Osteoblast (primary cell): ENCODE results near the gene ENTPD7. TPM values are rescaled to one million over a fixed set of nuclear protein-coding genes. Genes with fewer than 3 reads are reported as not detected.
"Not testable (repeated sequence)": the region's sequence is repeated elsewhere in the genome, so short reads cannot be mapped to it uniquely, and the experiment has no call there.

Experiments used
- DNase-seq: peaks from one replicate; pipeline ENCODE4 v3.0.0; 2011; ENCODE audit warnings: low spot score, mixed read lengths; ENCODE audit not compliant: insufficient read length; ENCODE audit errors: missing footprints
- H2AFZ ChIP-seq: 2 replicates; pipeline ENCODE4 v1.6.0; 2011; ENCODE audit warnings: mild to moderate bottlenecking, low read length
- H3K27ac ChIP-seq: 2 replicates; pipeline ENCODE4 v1.5.1; 2011; ENCODE audit warnings: mild to moderate bottlenecking, low read depth, low read length, moderate library complexity
- H3K27me3 ChIP-seq: 2 replicates; pipeline ENCODE4 v1.6.0; 2012; ENCODE audit warnings: mild to moderate bottlenecking, control low read depth, inconsistent platforms, low read length, moderate library complexity; ENCODE audit not compliant: insufficient read depth
- H3K36me3 ChIP-seq: 2 replicates; pipeline ENCODE4 v1.5.1; 2011; ENCODE audit warnings: mild to moderate bottlenecking, low read length, control low read depth, moderate library complexity; ENCODE audit not compliant: insufficient read depth
- H3K4me1 ChIP-seq: 2 replicates; pipeline ENCODE4 v1.5.1; 2011; ENCODE audit warnings: mild to moderate bottlenecking, low read length, control low read depth, moderate library complexity; ENCODE audit not compliant: insufficient read depth
- H3K4me2 ChIP-seq: 2 replicates; pipeline ENCODE4 v1.6.0; 2011; ENCODE audit warnings: mild to moderate bottlenecking, low read length; ENCODE audit not compliant: insufficient read depth
- H3K4me3 ChIP-seq: fragments of 200-600 bp; sonication (generic); 3 replicates; pipeline ENCODE4 v1.5.1; 2012; ENCODE audit warnings: mild to moderate bottlenecking, low read length, inconsistent platforms; ENCODE audit not compliant: insufficient read depth
- H3K79me2 ChIP-seq: 2 replicates; pipeline ENCODE4 v1.6.0; 2012; ENCODE audit warnings: mild to moderate bottlenecking, low read length, control low read depth, inconsistent platforms; ENCODE audit not compliant: insufficient read depth
- H3K9me3 ChIP-seq: 2 replicates; pipeline ENCODE4 v1.5.1; 2011; ENCODE audit warnings: low read depth, low read length, control low read depth
- H4K20me1 ChIP-seq: 2 replicates; pipeline ENCODE4 v1.6.0; 2012; ENCODE audit warnings: mild to moderate bottlenecking, low read length, control low read depth; ENCODE audit not compliant: insufficient read depth
- total RNA-seq: library from RNA; depleted of rRNA; stranded (reverse); fragments of >200 nt; gene quantifications from 2 replicates; pipeline ENCODE4 v1.2.3, GENCODE V29; 2012
- TF ChIP-seq, protein P1 (sequence below): IDR thresholded peaks from 2 replicates; pipeline ENCODE4 v1.5.1; 2011; ENCODE audit warnings: mild to moderate bottlenecking, low read depth, low read length, moderate library complexity; ENCODE audit errors: extremely low read depth

ENTPD7 gene
- total RNA-seq, 1 donor, result 35.5 TPM

DNA sequence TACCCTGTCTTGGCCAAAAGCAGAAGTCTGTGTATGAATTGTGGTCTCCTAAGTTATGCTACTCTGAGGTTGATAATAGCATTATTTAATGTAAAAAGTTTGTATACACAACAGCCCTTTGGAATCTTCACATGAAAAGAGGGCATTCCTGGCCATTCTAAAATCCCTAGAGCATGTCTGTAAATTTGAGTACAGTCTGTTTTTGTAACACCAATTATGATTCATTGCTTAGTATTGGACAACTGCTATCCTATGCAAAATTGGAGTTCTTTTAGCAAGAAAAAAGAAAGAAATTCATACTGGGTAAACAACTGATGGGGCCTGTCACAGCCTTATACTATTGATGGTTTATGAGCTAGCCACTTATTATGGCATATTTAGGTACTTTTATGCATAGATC lies 82.9 kb downstream of the ENTPD7 start:
- no peak overlapping the region for H3K4me3 ChIP-seq
- peaks cover 28% of the 10 kb centered on the region for H3K4me1 ChIP-seq
- no peaks in the 10 kb centered on the region for H3K79me2 ChIP-seq
- H3K27me3 ChIP-seq, result no peaks in the 10 kb centered on the region
- peak overlapping the region; percentile 81 for H3K27ac ChIP-seq
- no peaks in the 10 kb centered on the region for H3K9me3 ChIP-seq
- TF ChIP-seq, protein P1, sequence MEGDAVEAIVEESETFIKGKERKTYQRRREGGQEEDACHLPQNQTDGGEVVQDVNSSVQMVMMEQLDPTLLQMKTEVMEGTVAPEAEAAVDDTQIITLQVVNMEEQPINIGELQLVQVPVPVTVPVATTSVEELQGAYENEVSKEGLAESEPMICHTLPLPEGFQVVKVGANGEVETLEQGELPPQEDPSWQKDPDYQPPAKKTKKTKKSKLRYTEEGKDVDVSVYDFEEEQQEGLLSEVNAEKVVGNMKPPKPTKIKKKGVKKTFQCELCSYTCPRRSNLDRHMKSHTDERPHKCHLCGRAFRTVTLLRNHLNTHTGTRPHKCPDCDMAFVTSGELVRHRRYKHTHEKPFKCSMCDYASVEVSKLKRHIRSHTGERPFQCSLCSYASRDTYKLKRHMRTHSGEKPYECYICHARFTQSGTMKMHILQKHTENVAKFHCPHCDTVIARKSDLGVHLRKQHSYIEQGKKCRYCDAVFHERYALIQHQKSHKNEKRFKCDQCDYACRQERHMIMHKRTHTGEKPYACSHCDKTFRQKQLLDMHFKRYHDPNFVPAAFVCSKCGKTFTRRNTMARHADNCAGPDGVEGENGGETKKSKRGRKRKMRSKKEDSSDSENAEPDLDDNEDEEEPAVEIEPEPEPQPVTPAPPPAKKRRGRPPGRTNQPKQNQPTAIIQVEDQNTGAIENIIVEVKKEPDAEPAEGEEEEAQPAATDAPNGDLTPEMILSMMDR, result no peak
- H3K36me3 ChIP-seq, result peaks cover 64% of the 10 kb centered on the region
- no peak for DNase-seq
- peak overlapping the region; percentile 61 for H3K4me2 ChIP-seq
- H4K20me1 ChIP-seq, result no peaks in the 10 kb centered on the region
- no peak overlapping the region for H2AFZ ChIP-seq

DNA sequence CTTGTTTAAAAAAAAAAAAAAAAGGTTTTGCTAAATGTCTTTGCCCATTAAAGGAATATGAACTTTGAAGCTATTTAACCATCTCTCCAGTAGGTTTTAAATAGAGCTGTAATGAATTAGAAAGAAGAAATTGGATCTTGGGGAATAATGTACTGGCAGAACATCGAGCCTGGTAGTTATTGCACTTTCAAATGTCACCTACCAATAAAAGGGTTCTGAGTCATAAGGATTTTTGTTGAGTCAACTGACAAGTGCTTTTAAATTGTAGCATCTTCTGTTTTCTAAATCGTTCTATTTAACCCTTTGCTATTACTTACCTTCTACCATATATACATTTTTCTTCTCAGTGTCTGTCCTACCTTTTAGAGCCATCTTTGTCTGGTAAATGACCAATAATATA lies 83.4 kb downstream of the ENTPD7 start:
- H4K20me1 ChIP-seq, result no peaks in the 10 kb centered on the region
- H3K9me3 ChIP-seq, result no peaks in the 10 kb centered on the region
- H3K4me2 ChIP-seq, result peak overlapping the region; percentile 61
- peaks cover 64% of the 10 kb centered on the region for H3K36me3 ChIP-seq
- H3K4me3 ChIP-seq, result no peak overlapping the region
- no peak overlapping the region for H2AFZ ChIP-seq
- TF ChIP-seq, protein P1, result no peak
- H3K4me1 ChIP-seq, result peaks cover 28% of the 10 kb centered on the region
- H3K79me2 ChIP-seq, result no peaks in the 10 kb centered on the region
- H3K27me3 ChIP-seq, result no peaks in the 10 kb centered on the region
- H3K27ac ChIP-seq, result peak overlapping the region; percentile 81
- DNase-seq, result no peak

DNA sequence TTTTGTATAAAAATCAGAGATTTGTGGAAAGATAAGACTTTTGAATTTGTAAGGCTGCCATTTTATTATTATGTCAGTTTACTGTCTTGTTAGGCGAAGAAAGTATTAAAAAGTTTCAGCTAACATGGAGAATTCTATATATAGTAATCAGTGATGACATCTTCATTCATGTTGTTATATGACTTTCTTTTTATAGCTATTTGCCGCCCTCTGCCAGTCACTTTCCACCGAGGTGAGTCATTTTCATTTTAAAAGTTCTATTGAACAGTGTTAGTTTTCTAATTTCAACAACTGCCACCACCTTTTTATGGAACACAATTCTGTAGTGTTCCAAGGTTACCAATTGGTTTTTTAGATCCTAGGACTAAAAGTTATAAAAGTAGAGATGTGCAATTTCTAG lies 84.5 kb downstream of the ENTPD7 start:
- TF ChIP-seq, protein P1, result peak; percentile 8
- peak; percentile 73 for DNase-seq
- Histone ChIP-seq H3K4me3 (no peak overlapping the region), H3K9me3 (no peaks in the 10 kb centered on the region), H3K36me3 (peaks cover 63% of the 10 kb centered on the region), H3K4me2 (no peak overlapping the region), H3K27me3 (no peaks in the 10 kb centered on the region), H4K20me1 (no peaks in the 10 kb centered on the region), H3K27ac (peak overlapping the region; percentile 81), H3K4me1 (peaks cover 28% of the 10 kb centered on the region), H3K79me2 (no peaks in the 10 kb centered on the region), H2AFZ (no peak overlapping the region)

DNA sequence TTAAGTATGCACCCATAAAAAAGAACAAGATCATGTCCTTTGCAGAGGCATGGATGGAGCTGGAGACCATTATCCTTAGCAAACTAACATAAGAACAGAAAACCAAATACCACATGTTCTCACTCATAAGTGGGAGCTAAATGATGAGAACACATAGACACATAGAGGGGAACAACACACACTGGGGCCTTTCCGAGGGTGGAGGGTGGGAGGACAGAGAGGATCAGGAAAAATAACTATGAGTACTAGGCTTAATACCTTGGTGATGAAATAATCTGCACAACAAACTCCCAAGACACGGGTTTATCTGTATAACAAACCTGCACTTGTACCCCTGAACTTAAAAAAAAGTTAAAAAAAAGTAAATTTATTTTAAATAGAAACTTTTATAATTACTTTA lies 86.9 kb downstream of the ENTPD7 start:
- not testable (repeated sequence) for DNase-seq, H3K4me3 ChIP-seq, H3K4me2 ChIP-seq, H3K9me3 ChIP-seq, H3K79me2 ChIP-seq, H3K27ac ChIP-seq, H4K20me1 ChIP-seq, H2AFZ ChIP-seq, H3K27me3 ChIP-seq
- H3K36me3 ChIP-seq, result peaks cover 42% of the 10 kb centered on the region
- peaks cover 27% of the 10 kb centered on the region for H3K4me1 ChIP-seq
